ENCODE results near the gene DNAJC4. TPM values are rescaled to one million over a fixed set of nuclear protein-coding genes. Genes with fewer than 3 reads are reported as not detected.

The DNAJC4 gene
- total RNA-seq, 4 donors from 2014 or later = 19.2 to 25.8 (median 21.6) TPM

- ATAC-seq (ENCODE audit: low FRiP score) = no peak
Measured at GRCh38 chr11:64204080-64204440, 26.3 kb upstream of the DNAJC4 start.

GRCh38 chr11:64204464-64204989, 25.8 kb upstream of the DNAJC4 start:
- ATAC-seq (ENCODE audit: low FRiP score) (peak; percentile 60), DNase-seq (ENCODE audit: low spot score) (peak; percentile 77)
- TF ChIP-seq, protein P1, sequence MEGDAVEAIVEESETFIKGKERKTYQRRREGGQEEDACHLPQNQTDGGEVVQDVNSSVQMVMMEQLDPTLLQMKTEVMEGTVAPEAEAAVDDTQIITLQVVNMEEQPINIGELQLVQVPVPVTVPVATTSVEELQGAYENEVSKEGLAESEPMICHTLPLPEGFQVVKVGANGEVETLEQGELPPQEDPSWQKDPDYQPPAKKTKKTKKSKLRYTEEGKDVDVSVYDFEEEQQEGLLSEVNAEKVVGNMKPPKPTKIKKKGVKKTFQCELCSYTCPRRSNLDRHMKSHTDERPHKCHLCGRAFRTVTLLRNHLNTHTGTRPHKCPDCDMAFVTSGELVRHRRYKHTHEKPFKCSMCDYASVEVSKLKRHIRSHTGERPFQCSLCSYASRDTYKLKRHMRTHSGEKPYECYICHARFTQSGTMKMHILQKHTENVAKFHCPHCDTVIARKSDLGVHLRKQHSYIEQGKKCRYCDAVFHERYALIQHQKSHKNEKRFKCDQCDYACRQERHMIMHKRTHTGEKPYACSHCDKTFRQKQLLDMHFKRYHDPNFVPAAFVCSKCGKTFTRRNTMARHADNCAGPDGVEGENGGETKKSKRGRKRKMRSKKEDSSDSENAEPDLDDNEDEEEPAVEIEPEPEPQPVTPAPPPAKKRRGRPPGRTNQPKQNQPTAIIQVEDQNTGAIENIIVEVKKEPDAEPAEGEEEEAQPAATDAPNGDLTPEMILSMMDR (IDR thresholded peaks at IDR 0.05) = no peak

More at GRCh38 chr11:64204080-64204440, 26.3 kb upstream of the DNAJC4 start:
- TF ChIP-seq, protein P1 (IDR thresholded peaks at IDR 0.05) = no peak
- no peak for DNase-seq (ENCODE audit: low spot score)

DNA sequence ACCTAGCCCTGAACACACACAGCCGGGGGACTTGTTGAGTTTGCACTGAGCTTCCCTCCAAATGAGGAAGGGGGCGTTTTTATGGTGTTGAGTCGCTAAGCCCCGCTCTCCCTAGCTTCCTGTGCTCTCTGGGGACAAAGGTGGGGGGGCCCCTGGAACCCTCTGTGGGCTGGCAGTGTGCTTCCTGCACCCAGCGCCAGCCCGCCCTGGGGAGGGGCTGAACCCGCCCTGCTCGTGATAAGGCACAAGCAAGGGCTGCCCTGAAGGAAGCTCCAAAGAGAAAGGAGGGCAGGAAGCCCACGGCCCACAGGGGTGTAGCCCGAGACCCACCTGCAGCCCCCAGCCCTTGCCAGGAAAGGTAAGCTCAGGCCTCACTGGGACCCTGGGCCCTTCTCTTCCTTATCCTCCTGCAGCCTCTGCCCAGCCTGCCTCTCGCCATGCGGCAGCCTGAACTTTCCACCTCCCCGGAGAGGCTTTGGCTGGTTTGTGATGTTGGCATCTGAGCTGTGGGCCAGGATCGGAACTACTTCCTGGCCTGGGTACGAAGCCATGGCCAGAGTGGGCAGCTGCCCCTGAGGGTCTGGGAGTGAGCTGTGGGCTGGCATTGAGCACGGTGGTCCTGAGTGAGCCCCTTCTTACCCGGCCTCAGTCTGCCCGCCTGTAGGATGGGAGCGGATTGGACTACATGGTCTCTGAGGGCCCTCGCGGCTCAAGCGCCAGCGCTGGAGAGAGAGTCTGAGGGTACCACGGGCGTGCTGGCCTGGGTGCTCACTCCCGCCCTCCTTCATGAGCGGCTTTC, 23.7 kb upstream of the DNAJC4 start, which contains the start of gene FERMT3:
FERMT3 (plus strand) TSS at position 265 of the 799 bp plus-strand sequence. CDS start 644 bp downstream, outside the sequence.
- ATAC-seq (ENCODE audit: low FRiP score) = no peak
- no peak for DNase-seq (ENCODE audit: low spot score)
- TF ChIP-seq, protein P1 (IDR thresholded peaks at IDR 0.05) = no peak

- DNase-seq (ENCODE audit: low spot score) = no peak
- ATAC-seq (ENCODE audit: low FRiP score) = peak; percentile 31
- TF ChIP-seq, protein P1 (IDR thresholded peaks at IDR 0.05) = no peak
Measured at GRCh38 chr11:64207256-64208085, 22.9 kb upstream of the DNAJC4 start.

GRCh38 chr11:64208086-64208795, 22.1 kb upstream of the DNAJC4 start:
- TF ChIP-seq, protein P1 (IDR thresholded peaks at IDR 0.05) = no peak
- no peak for DNase-seq (ENCODE audit: low spot score)
- ATAC-seq (ENCODE audit: low FRiP score) = no peak

DNA sequence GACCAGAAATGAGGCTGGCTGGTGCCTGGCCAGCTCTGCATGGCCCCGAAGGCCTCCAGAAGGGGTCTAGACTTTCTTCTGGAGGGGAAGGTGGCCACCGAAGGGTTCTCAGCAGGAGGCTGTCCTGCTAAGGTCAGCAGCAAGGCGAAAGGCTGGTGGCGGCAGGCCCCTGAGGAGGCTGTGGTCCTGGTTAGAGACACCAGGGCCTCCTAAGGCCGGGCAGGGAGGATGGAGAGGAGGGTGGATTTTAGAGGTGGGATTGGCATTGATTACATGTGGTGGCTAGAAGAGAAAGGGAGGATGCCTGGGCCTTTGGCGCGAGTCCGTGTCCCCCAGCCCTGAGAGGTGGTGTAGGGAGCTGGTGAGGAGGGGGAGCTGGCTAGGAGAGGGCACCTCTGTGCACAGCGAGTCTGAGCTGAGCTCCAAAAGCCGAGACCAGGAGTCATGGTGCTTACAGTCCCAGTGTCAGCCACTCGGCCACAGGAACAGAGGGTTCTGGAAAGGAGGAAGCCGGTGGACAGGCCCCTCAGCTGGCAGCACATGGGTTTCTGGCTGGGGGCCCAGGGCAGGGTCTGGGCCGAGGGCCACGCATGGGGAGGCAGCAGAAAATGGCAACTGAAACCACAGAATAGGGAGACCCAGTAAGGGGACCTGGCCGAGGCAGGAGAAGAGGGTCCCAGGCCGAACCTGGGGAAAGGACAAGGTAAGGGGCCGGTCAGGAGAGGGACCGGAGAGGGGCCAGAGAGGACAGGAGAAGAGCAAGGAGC, 21.4 kb upstream of the DNAJC4 start:
- TF ChIP-seq, protein P1 (IDR thresholded peaks at IDR 0.05) = no peak
- no peak for ATAC-seq (ENCODE audit: low FRiP score)
- DNase-seq (ENCODE audit: low spot score) = no peak

All from omental fat pad (tissue), 4 donors.